H1 (cell line): ENCODE measurements around the gene GALNT18. TPM values are rescaled to one million over a fixed set of nuclear protein-coding genes. Genes with fewer than 3 reads are reported as not detected.

Source experiments
- CTCF ChIA-PET: fragments of 300-600 bp; sonication (Branson Sonifier 250); formaldehyde crosslinking; loops from one replicate; lab custom pipeline; 2021; ENCODE audit not compliant: partially characterized antibody; lab: Charles Lee
- POLR2A ChIA-PET: fragments of 300-600 bp; sonication (Branson Sonifier 250); formaldehyde crosslinking; loops from one replicate; lab custom pipeline; 2021; ENCODE audit warnings: inconsistent platforms; ENCODE audit not compliant: partially characterized antibody; lab: Charles Lee
- DNase-seq, 2 experiments: peaks; one replicate each; pipeline versions ENCODE4 v3.0.0 to v3.0.0-alpha.2; 2010 to 2022; ENCODE audit warnings: low spot score in 2 of 2, low read depth in 1 of 2, mixed read lengths in 1 of 2
- FAIRE-seq: peaks from 2 replicates; lab custom pipeline; 2011; peaks lifted over from hg19 to GRCh38; lab: Jason Lieb, UNC
- H2AFZ ChIP-seq: 2 replicates; pipeline ENCODE4 v1.8.1; 2012; ENCODE audit warnings: low read length, inconsistent platforms
- H2AK5ac ChIP-seq: 2 replicates; pipeline ENCODE4 v1.6.1; 2013; ENCODE audit warnings: low read depth, low read length
- H2BK120ac ChIP-seq: replicated peaks from 2 replicates; pipeline ENCODE3; 2013; ENCODE audit warnings: low read depth, low read length, inconsistent platforms
- H2BK12ac ChIP-seq: 2 replicates; pipeline ENCODE4 v1.6.1; 2013; ENCODE audit warnings: low read depth, low read length
- H2BK15ac ChIP-seq: 2 replicates; pipeline ENCODE4 v1.6.1; 2013; ENCODE audit warnings: low read length
- H2BK20ac ChIP-seq: 2 replicates; pipeline ENCODE4 v1.6.1; 2013; ENCODE audit warnings: low read length
- H2BK5ac ChIP-seq: 2 replicates; pipeline ENCODE4 v1.6.1; 2013; ENCODE audit warnings: low read depth, low read length
- H3K14ac ChIP-seq: 2 replicates; pipeline ENCODE4 v1.6.1; 2013; ENCODE audit warnings: inconsistent platforms; ENCODE audit not compliant: insufficient read length
- H3K18ac ChIP-seq: 2 replicates; pipeline ENCODE4 v1.6.1; 2013; ENCODE audit warnings: low read length; ENCODE audit errors: extremely low read depth
- H3K23ac ChIP-seq: 2 replicates; pipeline ENCODE4 v1.6.1; 2013; ENCODE audit warnings: inconsistent platforms; ENCODE audit not compliant: insufficient read length
- H3K23me2 ChIP-seq: 2 replicates; pipeline ENCODE4 v1.6.1; 2013; ENCODE audit warnings: low read depth, low read length
- H3K27ac ChIP-seq: 2 replicates; pipeline ENCODE4 v1.6.1; 2011; ENCODE audit warnings: low read depth, low read length, inconsistent platforms
- H3K27me3 ChIP-seq, 4 experiments: replicated peaks in 1 of 4; 1 replicate in 1 of 4; 2 replicates in 3 of 4; pipeline versions ENCODE4 v1.6.1 to v1.8.1; 2011 to 2013; ENCODE audit warnings: low read length in 3 of 4, mild to moderate bottlenecking in 3 of 4, inconsistent platforms in 2 of 4, mixed read lengths in 2 of 4, moderate library complexity in 1 of 4; ENCODE audit not compliant: control insufficient read depth in 3 of 4, insufficient read depth in 3 of 4; ENCODE audit errors: extremely low read depth in 1 of 4
- H3K36me3 ChIP-seq, 4 experiments: 2 replicates each; pipeline versions ENCODE4 v1.6.1 to v1.8.1; 2011 to 2013; ENCODE audit warnings: mild to moderate bottlenecking in 4 of 4, low read length in 3 of 4, moderate library complexity in 2 of 4, control low read depth in 1 of 4, inconsistent platforms in 1 of 4; ENCODE audit not compliant: insufficient read depth in 4 of 4, control insufficient read depth in 2 of 4
- H3K4ac ChIP-seq: replicated peaks from 2 replicates; pipeline ENCODE3; 2013; ENCODE audit warnings: low read length, low read depth, mixed read lengths, inconsistent platforms; ENCODE audit not compliant: insufficient read length
- H3K4me1 ChIP-seq, 4 experiments: replicated peaks in 1 of 4; 1 replicate in 1 of 4; 2 replicates in 3 of 4; pipeline versions ENCODE4 v1.6.1 to v1.8.1; 2011 to 2013; ENCODE audit warnings: low read length in 3 of 4, inconsistent platforms in 2 of 4, mixed read lengths in 1 of 4; ENCODE audit not compliant: insufficient read depth in 4 of 4, control insufficient read depth in 3 of 4
- H3K4me2 ChIP-seq, 2 experiments: 2 replicates each; pipeline versions ENCODE4 v1.6.1 to v1.8.1; 2011 to 2013; ENCODE audit warnings: low read depth in 2 of 2, low read length in 2 of 2, control low read depth in 1 of 2, inconsistent platforms in 1 of 2, mild to moderate bottlenecking in 1 of 2; ENCODE audit not compliant: insufficient read depth in 1 of 2
- H3K4me3 ChIP-seq, 4 experiments: fragments of 200-600, 300-600 bp in 1 of 4; sonication (generic), shearing (Covaris generic), sonication (Bioruptor Twin) in 1 of 4; 2 replicates each; pipeline versions ENCODE4 v1.5.1 to v1.8.1; 2011 to 2016; ENCODE audit warnings: low read length in 4 of 4, low read depth in 3 of 4, control low read depth in 2 of 4, inconsistent platforms in 2 of 4, mild to moderate bottlenecking in 2 of 4, mixed read lengths in 1 of 4, moderate library complexity in 1 of 4; ENCODE audit not compliant: insufficient read depth in 2 of 4; ENCODE audit errors: extremely low read depth in 1 of 4
- H3K56ac ChIP-seq: replicated peaks from 2 replicates; pipeline ENCODE3; 2013; ENCODE audit warnings: low read depth, mild to moderate bottlenecking, mixed read lengths, low read length, inconsistent platforms; ENCODE audit not compliant: insufficient read length
- H3K79me1 ChIP-seq: 2 replicates; pipeline ENCODE4 v1.6.1; 2013; ENCODE audit warnings: low read depth, low read length, control low read depth
- H3K79me2 ChIP-seq, 2 experiments: 2 replicates each; pipeline versions ENCODE4 v1.6.1 to v1.8.1; 2012 to 2013; ENCODE audit warnings: low read length in 2 of 2, mild to moderate bottlenecking in 2 of 2, inconsistent platforms in 1 of 2; ENCODE audit not compliant: insufficient read depth in 2 of 2, control insufficient read depth in 1 of 2
- H3K9ac ChIP-seq, 4 experiments: replicated peaks in 1 of 4; 1 replicate in 1 of 4; 2 replicates in 3 of 4; pipeline versions ENCODE4 v1.6.1 to v1.8.1; 2011 to 2013; ENCODE audit warnings: low read depth in 3 of 4, low read length in 3 of 4, control low read depth in 2 of 4, mild to moderate bottlenecking in 2 of 4, moderate library complexity in 2 of 4, inconsistent platforms in 1 of 4; ENCODE audit errors: extremely low read depth in 1 of 4
- H3K9me3 ChIP-seq, 2 experiments: 2 replicates each; pipeline versions ENCODE4 v1.6.1 to v1.8.1; 2012 to 2013; ENCODE audit warnings: mild to moderate bottlenecking in 2 of 2, moderate library complexity in 2 of 2, control low read depth in 1 of 2, inconsistent platforms in 1 of 2, low read depth in 1 of 2, low read length in 1 of 2, mixed read lengths in 1 of 2; ENCODE audit not compliant: insufficient read depth in 2 of 2
- H4K20me1 ChIP-seq, 2 experiments: replicated peaks in 1 of 2; 2 replicates each; pipeline versions ENCODE3 to v1.8.1; 2011 to 2013; ENCODE audit warnings: inconsistent platforms in 2 of 2, low read length in 2 of 2, mild to moderate bottlenecking in 1 of 2; ENCODE audit not compliant: insufficient read depth in 2 of 2, control insufficient read depth in 1 of 2
- H4K5ac ChIP-seq: 2 replicates; pipeline ENCODE4 v1.6.1; 2013; ENCODE audit warnings: low read length, low read depth, mixed read lengths, inconsistent platforms; ENCODE audit not compliant: insufficient read length
- H4K8ac ChIP-seq: 2 replicates; pipeline ENCODE4 v1.8.0; 2013; ENCODE audit warnings: mild to moderate bottlenecking, moderate library complexity, low read length, inconsistent platforms; ENCODE audit not compliant: insufficient read depth; ENCODE audit errors: extremely low read depth
- H4K91ac ChIP-seq: replicated peaks from 2 replicates; pipeline ENCODE3; 2013; ENCODE audit warnings: low read length, mixed read lengths, inconsistent platforms; ENCODE audit not compliant: insufficient read length
- FOSL1 ChIP-seq: IDR thresholded peaks from 2 replicates; pipeline ENCODE4 v1.6.1; 2011; ENCODE audit warnings: mild to moderate bottlenecking, low read depth, low read length, moderate library complexity; ENCODE audit not compliant: insufficient read depth
- RXRA ChIP-seq: IDR thresholded peaks from 2 replicates; pipeline ENCODE4 v1.6.1; 2011; ENCODE audit warnings: low read depth, mild to moderate bottlenecking, low read length, moderate library complexity; ENCODE audit not compliant: insufficient read depth
- WGBS, 2 experiments: shearing (Covaris generic) in 1 of 2; methylation state at CpG; one replicate each; pipeline versions ENCODE4 v1.1.6 to v1.1.7; 2013 to 2015; ENCODE audit warnings: low lambda C conversion rate in 2 of 2, mixed read lengths in 2 of 2, inconsistent platforms in 1 of 2, low coverage in 1 of 2, missing lambda C conversion rate in 1 of 2; ENCODE audit not compliant: insufficient replicate concordance in 2 of 2, insufficient coverage in 1 of 2, insufficient read length in 1 of 2; ENCODE audit errors: extremely low coverage in 1 of 2, missing lambda C conversion rate in 1 of 2; 5-methylcytosine and 5-hydroxymethylcytosine counted together
- polyA plus RNA-seq, 7 experiments: library from polyadenylated mRNA; depleted of rRNA in 3 of 7; stranded (reverse) in 5 of 7; unstranded in 2 of 7; fragments of >200 nt in 5 of 7; fragments of 200-250 nt in 2 of 7; gene quantifications; 1 replicate in 5 of 7; 2 replicates in 1 of 7; 4 replicates in 1 of 7; pipeline versions ENCODE4 v1.2.1 to v1.2.3, GENCODE V29; 2011 to 2013; ENCODE audit warnings: missing spikeins in 2 of 7, mixed read lengths in 2 of 7
- total RNA-seq: library from RNA; stranded (reverse); fragmentation: NEBNext Ultra II Directional; extraction: Animal tissue kit (Norgen Biotek cat#: 25700); gene quantifications from 2 replicates; pipeline ENCODE4 v1.2.1, GENCODE V29; 2021

The GALNT18 gene
- total and polyA plus RNA-seq, 2 of the 8 experiments (the other 6 are each of a cell fraction or from before 2014, with no cell fraction given): 6.0 to 9.4 TPM

GRCh38 chr11:11332141-11332710 is 289.6 kb downstream of the GALNT18 start:
- Histone ChIP-seq H4K20me1 (no peaks in the 10 kb centered on the region), H2BK120ac (no peak overlapping the region), H2AK5ac (no peak overlapping the region), H3K9me3 (no peaks in the 10 kb centered on the region), H3K79me2 (no peaks in the 10 kb centered on the region), H3K4ac (no peak overlapping the region), H4K8ac (no peak overlapping the region), H3K36me3 (no peaks in the 10 kb centered on the region), H3K23me2 (no peaks in the 10 kb centered on the region), H2BK15ac (no peak overlapping the region), H4K91ac (no peak overlapping the region), H3K56ac (no peak overlapping the region), H3K14ac (no peak overlapping the region), H2BK5ac (no peak overlapping the region), H2BK12ac (no peak overlapping the region; the same call in 1 of the 2 replicates), H3K4me2 (no peak overlapping the region), H3K79me1 (no peaks in the 10 kb centered on the region), H2AFZ (no peak overlapping the region), H3K23ac (no peak overlapping the region), H2BK20ac (no peak overlapping the region), H3K18ac (no peak overlapping the region), H3K9ac (no peak overlapping the region), H3K27ac (no peak overlapping the region), H3K27me3 (no peaks in the 10 kb centered on the region), H3K4me3 (no peak overlapping the region), H4K5ac (no peak overlapping the region), H3K4me1 (peaks cover 0 to 3% (median under 1%) of the 10 kb centered on the region in 4 experiments; a peak in 3 of 7 replicates)
- ChIA-PET POLR2A (no interaction called here), CTCF (interaction anchor here (1.2 kb wide), 1 partner anchor 455 kb away, joined by 4 read pairs; no protein-coding TSS in a partner anchor)
- FAIRE-seq (no peak), DNase-seq (no peak)
- 87% methylated on average over 5 of the region's 5 CpGs; no CpG with 5 or more reads in 1 of the 2 experiments for WGBS, 2 experiments
- TF ChIP-seq FOSL1: no peak
- no peak for TF ChIP-seq RXRA
